Tibial artery (tissue), 4 donors: ENCODE measurements around the gene NEAT1.

Experiments
- DNase-seq, 2 donors: peaks; one replicate each; pipeline ENCODE4 v3.0.0-alpha.2; 2019
- H3K27ac ChIP-seq, 2 donors: fragments of 200-600 bp; sonication (generic) in 1 of 2; 1 replicate in 1 of 2; 2 replicates in 1 of 2; pipeline ENCODE4 v1.5.1; 2018 to 2019; ENCODE audit warnings: mild to moderate bottlenecking in 1 of 2
- H3K27me3 ChIP-seq, 2 donors: fragments of 200-600 bp; sonication (generic) in 1 of 2; one replicate each; pipeline versions ENCODE4 v1.5.1 to v1.6.0; 2016 to 2019
- H3K36me3 ChIP-seq, 3 donors: fragments of 200-600 bp; sonication (generic) in 2 of 3; one replicate each; pipeline ENCODE4 v1.5.1; 2016 to 2019; ENCODE audit warnings: mild to moderate bottlenecking in 2 of 3
- H3K4me1 ChIP-seq, 4 donors: fragments of 200-600 bp; sonication (generic) in 2 of 4; 1 replicate in 3 of 4; 2 replicates in 1 of 4; pipeline ENCODE4 v1.5.1; 2016 to 2019
- H3K4me3 ChIP-seq, 2 donors: fragments of 200-600 bp; sonication (generic) in 1 of 2; 1 replicate in 1 of 2; 2 replicates in 1 of 2; pipeline ENCODE4 v1.5.1; 2018 to 2019; ENCODE audit warnings: mild to moderate bottlenecking in 2 of 2
- H3K9me3 ChIP-seq, 3 donors: fragments of 200-600 bp; sonication (generic) in 1 of 3; one replicate each; pipeline ENCODE4 v1.5.1; 2016 to 2019
- CTCF ChIP-seq, 2 experiments: fragments of 200-600 bp in 1 of 2; fragments of 450-650 bp in 1 of 2; IDR thresholded peaks; one replicate each; pipeline ENCODE4 v1.5.1; 2017 to 2019; ENCODE audit warnings: antibody characterized with exemption in 2 of 2, mild to moderate bottlenecking in 1 of 2, moderate library complexity in 1 of 2
- intact Hi-C: fragments of 100-400 bp; cut with DNase I; formaldehyde crosslinking; loops from one replicate; pipeline ENCODE4 v1.15.0; 2023; ENCODE audit warnings: low total_unique reads

Gene NEAT1

DNA sequence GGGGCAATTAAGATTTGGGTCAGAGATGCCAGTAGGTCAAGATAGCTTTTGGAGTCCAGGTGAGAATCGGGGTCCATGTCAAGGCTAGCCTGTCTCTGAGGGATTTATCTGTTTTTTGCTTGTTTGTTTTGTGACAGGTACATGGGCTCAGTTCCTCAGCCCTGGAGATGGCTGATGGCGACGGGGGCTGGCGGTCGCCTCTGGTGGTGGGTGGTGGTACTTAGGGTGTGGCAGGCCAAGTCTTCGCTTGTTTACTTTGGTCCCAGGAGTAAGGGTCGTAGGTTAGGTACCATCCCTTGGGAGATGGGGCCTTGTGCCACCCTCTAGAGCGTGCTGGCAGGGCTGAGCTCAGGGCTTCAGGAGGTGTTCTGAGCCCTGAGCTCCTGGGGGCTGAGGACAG, 44.8 kb upstream of the NEAT1 start:
- Histone ChIP-seq H3K27ac (no peak overlapping the region), H3K27me3 (no peaks in the 10 kb centered on the region), H3K9me3 (no peaks in the 10 kb centered on the region), H3K36me3 (no peaks in the 10 kb centered on the region), H3K4me1 (peaks cover 9 to 24% (median 18%) of the 10 kb centered on the region in 4 donors), H3K4me3 (no peak overlapping the region)
- no peak for TF ChIP-seq CTCF (IDR thresholded peaks at IDR 0.05)
- DNase-seq, result no peak
- intact Hi-C loops, result no loop called here

DNA sequence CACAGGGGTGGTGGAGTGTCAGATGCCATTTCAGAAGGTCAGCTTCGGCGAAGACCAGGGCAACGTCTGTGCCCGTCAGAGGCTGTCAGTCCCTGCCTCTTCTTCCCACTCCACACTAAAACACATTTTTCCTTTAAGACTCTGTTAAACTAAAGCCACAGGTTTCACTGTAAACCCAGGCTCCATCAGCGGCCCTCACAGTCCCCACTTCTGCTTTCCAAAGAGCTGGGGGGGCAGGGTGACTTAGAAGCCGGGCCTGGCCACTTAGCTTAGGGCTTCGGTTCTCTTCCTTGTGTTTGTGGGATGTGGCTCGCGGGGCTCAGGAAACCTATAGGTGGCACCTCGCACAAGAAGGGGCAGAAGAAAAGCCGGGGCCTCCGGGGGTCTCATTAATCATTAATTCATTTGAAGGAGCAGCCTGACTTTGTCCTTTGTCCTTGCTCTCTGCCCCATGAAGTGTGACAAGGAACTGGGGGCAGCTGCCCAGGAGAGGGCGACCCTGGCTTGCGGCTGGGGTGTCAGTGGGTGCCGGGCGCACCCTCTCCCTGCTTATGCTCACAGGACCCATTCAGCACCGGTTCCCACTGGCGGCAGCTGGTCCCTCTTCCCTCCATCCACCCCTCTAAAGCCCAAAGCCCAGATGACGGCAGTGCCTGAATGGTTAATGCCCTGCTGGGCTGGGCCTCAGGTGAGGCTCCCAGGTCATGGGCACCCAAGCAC, 44.2 kb upstream of the NEAT1 start:
- DNase-seq, result no peak
- Histone ChIP-seq H3K9me3 (no peaks in the 10 kb centered on the region), H3K36me3 (no peaks in the 10 kb centered on the region), H3K27me3 (no peaks in the 10 kb centered on the region), H3K27ac (no peak overlapping the region), H3K4me3 (no peak overlapping the region), H3K4me1 (peaks cover 9 to 30% (median 23%) of the 10 kb centered on the region in 4 donors)
- intact Hi-C loops, result no loop called here
- no peak for TF ChIP-seq CTCF (IDR thresholded peaks at IDR 0.05)

DNA sequence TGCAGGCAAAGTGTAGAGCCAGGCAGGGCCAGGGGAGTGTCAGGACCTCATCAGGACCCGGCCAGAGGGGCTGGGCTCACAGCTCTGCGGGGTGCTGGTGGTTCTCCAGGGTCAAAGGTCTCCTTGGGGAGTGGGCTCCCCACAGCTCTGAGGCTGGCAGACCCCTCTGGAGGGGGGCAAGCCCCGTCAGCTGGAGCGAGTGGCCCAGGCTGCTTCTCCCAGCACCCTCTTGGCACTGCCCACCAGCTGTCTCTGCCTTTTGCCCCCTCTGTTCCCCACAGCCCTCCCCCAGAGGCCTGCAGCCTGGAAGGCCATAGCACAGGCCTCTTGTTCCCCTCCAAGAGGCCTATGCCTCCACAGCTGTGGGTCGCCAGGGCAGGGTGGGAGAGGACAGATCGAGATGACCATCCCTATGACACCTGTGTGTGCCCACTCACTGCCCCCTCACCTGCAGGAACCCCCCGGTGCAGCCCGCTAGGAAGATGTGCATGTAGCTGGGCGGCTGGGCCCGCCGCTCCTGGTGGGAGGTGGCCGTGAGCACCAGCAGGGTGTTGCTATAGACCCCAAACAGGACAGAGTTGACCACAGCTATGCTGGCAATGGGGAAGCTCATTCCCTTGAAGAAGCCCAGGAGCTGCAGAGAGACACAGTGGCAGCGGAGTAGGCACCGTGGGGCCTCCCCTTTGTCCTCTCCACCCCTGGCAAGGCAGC, 43.5 kb upstream of the NEAT1 start:
- no peaks in the 10 kb centered on the region for H3K27me3 ChIP-seq
- DNase-seq, result no peak
- intact Hi-C loops, result no loop called here
- H3K36me3 ChIP-seq, result no peaks in the 10 kb centered on the region
- no peak overlapping the region for H3K27ac ChIP-seq
- peaks cover 9 to 37% (median 28%) of the 10 kb centered on the region in 4 donors for H3K4me1 ChIP-seq
- TF ChIP-seq CTCF (IDR thresholded peaks at IDR 0.05), result no peak
- H3K4me3 ChIP-seq, result no peak overlapping the region
- H3K9me3 ChIP-seq, result no peaks in the 10 kb centered on the region

DNA sequence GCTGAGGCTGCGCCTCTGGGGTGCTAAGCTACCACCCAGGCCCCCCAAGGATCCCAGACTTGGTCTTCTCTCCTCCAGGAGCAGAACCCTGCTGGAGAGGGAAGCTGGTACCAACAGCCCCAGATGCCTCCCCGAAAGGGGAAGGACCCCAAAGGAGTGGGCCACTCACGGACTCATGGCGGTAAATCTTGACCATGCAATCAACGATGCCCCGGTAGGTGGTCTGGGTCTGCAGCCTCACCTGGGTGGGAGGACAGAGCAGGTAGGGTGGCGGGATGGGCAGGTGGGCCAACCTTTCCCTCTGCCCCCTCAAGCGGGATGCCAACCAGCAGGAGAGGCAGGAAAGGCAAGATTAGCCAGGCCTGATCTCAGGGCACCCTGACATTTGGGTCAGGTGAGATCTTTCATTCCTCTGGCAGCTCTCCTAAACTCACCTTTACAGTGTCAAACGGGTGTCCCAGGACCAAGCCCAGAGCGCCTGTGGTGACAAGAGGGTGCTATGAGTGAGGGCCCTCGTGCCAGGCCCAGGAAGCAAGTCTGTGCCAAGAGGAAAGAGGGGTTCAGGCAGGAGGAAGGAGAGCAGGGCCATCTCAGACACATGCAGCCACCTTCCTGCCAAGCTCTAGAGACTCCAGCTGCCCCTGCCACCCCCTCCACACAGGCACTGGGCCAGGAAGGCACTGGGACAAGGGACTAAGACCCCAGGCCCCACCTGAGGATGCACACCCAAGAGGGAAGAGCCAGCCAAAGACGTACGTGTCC, 42.7 kb upstream of the NEAT1 start:
- Histone ChIP-seq H3K27ac (no peak overlapping the region), H3K27me3 (no peaks in the 10 kb centered on the region), H3K9me3 (no peaks in the 10 kb centered on the region), H3K4me3 (no peak overlapping the region), H3K4me1 (peaks cover 9 to 44% (median 29%) of the 10 kb centered on the region in 4 donors), H3K36me3 (no peaks in the 10 kb centered on the region)
- no peak for TF ChIP-seq CTCF (IDR thresholded peaks at IDR 0.05)
- intact Hi-C loops, result no loop called here
- DNase-seq, result no peak

- Histone ChIP-seq H3K9me3 (no peaks in the 10 kb centered on the region), H3K27me3 (no peaks in the 10 kb centered on the region), H3K27ac (peak overlapping the region in 1 of 2 donors; percentile 96), H3K36me3 (no peaks in the 10 kb centered on the region), H3K4me3 (no peak overlapping the region), H3K4me1 (peaks cover 9 to 45% (median 32%) of the 10 kb centered on the region in 4 donors)
- TF ChIP-seq CTCF (IDR thresholded peaks at IDR 0.05), result no peak
- DNase-seq, result no peak
- intact Hi-C loops, result no loop called here
These were observed 42.0 kb upstream of the NEAT1 start for GRCh38 chr11:65380460-65381119.
